K562 (cell line): ENCODE results near the gene ZFYVE21. TPM values are rescaled to one million over a fixed set of nuclear protein-coding genes. Genes with fewer than 3 reads are reported as not detected.

ENCODE experiments used
- BMI1 ChIP-seq: fragments of 150-350 bp; IDR thresholded peaks from 2 replicates; pipeline ENCODE4 v1.6.1; 2014; ENCODE audit warnings: low read length
- BRF1 ChIP-seq: IDR thresholded peaks from 3 replicates; pipeline ENCODE4 v1.6.1; 2011; ENCODE audit warnings: borderline replicate concordance, mild to moderate bottlenecking; ENCODE audit not compliant: insufficient read length; ENCODE audit errors: extremely low read depth
- MAZ ChIP-seq, 2 experiments: fragments of 450-650 bp in 1 of 2; sonication (generic) in 1 of 2; formaldehyde crosslinking; IDR thresholded peaks in 1 of 2; conservative IDR thresholded peaks in 1 of 2; 2 replicates each; pipeline versions ENCODE4 v1.4.0 to v1.5.0; 2020; ENCODE audit warnings: mild to moderate bottlenecking in 1 of 2, missing genetic modification reagents in 1 of 2
- SAFB2 ChIP-seq: fragments of 200-400 bp; formaldehyde crosslinking; IDR thresholded peaks from 2 replicates; pipeline ENCODE4 v1.6.1; 2018; ENCODE audit warnings: borderline replicate concordance, low read length, low read depth, moderate library complexity; ENCODE audit not compliant: severe bottlenecking
- SOX6 ChIP-seq: fragments of 450-650 bp; IDR thresholded peaks from 2 replicates; pipeline ENCODE4 v1.6.1; 2014; ENCODE audit warnings: mild to moderate bottlenecking
- SUPT5H ChIP-seq: fragments of 450-650 bp; IDR thresholded peaks from 2 replicates; pipeline ENCODE4 v1.6.1; 2016
- ZNF143 ChIP-seq: sonication (generic); formaldehyde crosslinking; IDR thresholded peaks from 2 replicates; pipeline ENCODE4 v1.9.0; 2022; ENCODE audit warnings: mild to moderate bottlenecking, missing genetic modification reagents
- ZNF668 ChIP-seq: fragments of 250-450 bp; sonication (Bioruptor Pico); IDR thresholded peaks from 2 replicates; pipeline ENCODE4 v1.8.0; 2022; ENCODE audit warnings: mild to moderate bottlenecking, inconsistent platforms
- polyA plus RNA-seq, 8 experiments: library from polyadenylated mRNA; depleted of rRNA in 4 of 8; stranded (reverse) in 5 of 8; unstranded in 3 of 8; fragments of >200 nt; fragmentation: Nextera tagmentation in 2 of 8; fragmentation: Illumina TruSeq in 1 of 8; extraction: Ambion mirVana in 2 of 8; extraction: Trizol in 1 of 8; gene quantifications; 2 replicates each; pipeline versions ENCODE4 v1.2.1 to v1.2.3, GENCODE V29; 2011 to 2014; ENCODE audit warnings: inconsistent platforms in 1 of 8, missing spikeins in 1 of 8
- total RNA-seq, 7 experiments: library from RNA; depleted of rRNA in 6 of 7; stranded (reverse); fragments of >200 nt in 6 of 7; fragmentation: Illumina TruSeq in 2 of 7; extraction: Trizol in 2 of 7; gene quantifications; 2 replicates each; pipeline versions ENCODE4 v1.2.1 to v1.2.3, GENCODE V29; 2011 to 2021; ENCODE audit warnings: low replicate concordance in 1 of 7
- TF ChIP-seq, protein P1 (sequence below): sonication (generic); formaldehyde crosslinking; IDR thresholded peaks from 2 replicates; pipeline ENCODE4 v1.8.0; 2022; ENCODE audit warnings: mild to moderate bottlenecking, missing genetic modification reagents
- TF ChIP-seq, protein P2 (sequence below): fragments of 250-450 bp; sonication (Bioruptor Pico); IDR thresholded peaks from 2 replicates; pipeline ENCODE4 v1.5.1; 2021; ENCODE audit warnings: mild to moderate bottlenecking

ZFYVE21 gene
- total and polyA plus RNA-seq, 9 of the 15 experiments (the other 6 are each of a cell fraction or from before 2014, with no cell fraction given), result 0.90 to 23.1 (median 15.6) TPM

DNA sequence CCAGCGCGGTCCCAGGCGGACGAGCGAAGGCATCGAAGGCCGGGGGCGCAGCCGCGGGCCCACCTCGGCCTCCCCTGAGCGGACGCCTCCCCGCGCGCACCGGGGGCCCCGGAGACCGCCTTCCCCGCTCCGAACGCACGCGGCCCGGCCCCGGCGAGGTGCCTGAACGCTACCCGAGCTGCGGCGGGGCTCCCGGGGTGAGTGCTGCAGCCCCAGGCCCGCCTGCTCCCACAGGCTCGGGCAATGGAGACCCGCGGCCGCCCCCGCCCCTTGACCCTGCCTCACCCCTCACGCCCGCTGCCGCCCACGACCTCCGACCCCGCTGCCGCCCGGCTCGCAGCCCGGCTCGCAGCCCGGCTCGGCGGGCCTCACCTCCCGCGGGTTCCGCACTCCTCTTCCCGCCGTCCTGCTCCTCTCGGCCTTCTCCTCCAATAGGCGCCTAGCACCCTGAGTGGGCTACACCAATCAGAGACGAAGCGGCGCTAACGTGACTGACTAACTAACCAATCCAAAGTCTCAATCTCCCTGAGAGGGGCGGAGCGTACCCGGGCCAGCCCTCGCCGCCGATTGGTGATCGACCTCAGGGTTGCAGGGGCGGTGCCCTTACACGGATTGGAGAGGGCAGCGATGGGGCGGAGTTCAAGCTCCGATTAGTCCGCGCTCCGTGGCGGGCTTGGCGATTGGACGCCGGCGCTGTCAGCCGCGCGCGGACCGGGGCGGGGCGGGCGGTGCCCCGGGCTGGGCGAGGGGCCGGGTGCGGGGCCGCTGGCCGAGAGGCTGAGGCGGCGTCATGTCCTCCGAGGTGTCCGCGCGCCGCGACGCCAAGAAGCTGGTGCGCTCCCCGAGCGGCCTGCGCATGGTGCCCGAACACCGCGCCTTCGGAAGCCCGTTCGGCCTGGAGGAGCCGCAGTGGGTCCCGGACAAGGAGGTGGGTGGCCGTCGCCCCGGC lies at the start of gene ZFYVE21, which contains the start of gene XRCC3 (continued):
- TF ChIP-seq BRF1 (no peak), SUPT5H (peak; percentile 42; the same call in 1 of the 2 replicates), SAFB2 (no peak), MAZ (CRISPR knock-in tag; conservative IDR thresholded peaks at IDR 0.05 in 1 of 2, IDR thresholded peaks at IDR 0.05 in 1 of 2) (peak; percentile 17 to 45; a peak in 2 of 4 replicates), ZNF668 (CRISPR knock-in tag) (no peak), ZNF143 (CRISPR knock-in tag) (no peak), BMI1 (no peak), SOX6 (no peak)
- TF ChIP-seq, protein P1, sequence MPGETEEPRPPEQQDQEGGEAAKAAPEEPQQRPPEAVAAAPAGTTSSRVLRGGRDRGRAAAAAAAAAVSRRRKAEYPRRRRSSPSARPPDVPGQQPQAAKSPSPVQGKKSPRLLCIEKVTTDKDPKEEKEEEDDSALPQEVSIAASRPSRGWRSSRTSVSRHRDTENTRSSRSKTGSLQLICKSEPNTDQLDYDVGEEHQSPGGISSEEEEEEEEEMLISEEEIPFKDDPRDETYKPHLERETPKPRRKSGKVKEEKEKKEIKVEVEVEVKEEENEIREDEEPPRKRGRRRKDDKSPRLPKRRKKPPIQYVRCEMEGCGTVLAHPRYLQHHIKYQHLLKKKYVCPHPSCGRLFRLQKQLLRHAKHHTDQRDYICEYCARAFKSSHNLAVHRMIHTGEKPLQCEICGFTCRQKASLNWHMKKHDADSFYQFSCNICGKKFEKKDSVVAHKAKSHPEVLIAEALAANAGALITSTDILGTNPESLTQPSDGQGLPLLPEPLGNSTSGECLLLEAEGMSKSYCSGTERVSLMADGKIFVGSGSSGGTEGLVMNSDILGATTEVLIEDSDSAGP (CRISPR knock-in tag), result no peak
- TF ChIP-seq, protein P2, sequence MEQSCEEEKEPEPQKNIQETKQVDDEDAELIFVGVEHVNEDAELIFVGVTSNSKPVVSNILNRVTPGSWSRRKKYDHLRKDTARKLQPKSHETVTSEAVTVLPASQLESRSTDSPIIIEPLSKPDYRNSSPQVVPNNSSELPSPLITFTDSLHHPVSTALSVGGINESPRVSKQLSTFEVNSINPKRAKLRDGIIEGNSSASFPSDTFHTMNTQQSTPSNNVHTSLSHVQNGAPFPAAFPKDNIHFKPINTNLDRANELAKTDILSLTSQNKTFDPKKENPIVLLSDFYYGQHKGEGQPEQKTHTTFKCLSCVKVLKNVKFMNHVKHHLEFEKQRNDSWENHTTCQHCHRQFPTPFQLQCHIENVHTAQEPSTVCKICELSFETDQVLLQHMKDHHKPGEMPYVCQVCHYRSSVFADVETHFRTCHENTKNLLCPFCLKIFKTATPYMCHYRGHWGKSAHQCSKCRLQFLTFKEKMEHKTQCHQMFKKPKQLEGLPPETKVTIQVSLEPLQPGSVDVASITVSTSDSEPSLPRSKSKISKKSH, result no peak
